Neural progenitor cell (in vitro differentiated cells): Measurements from ENCODE around the gene SDK2. TPM values are rescaled to one million over a fixed set of nuclear protein-coding genes. Genes with fewer than 3 reads are reported as not detected.

ENCODE experiments used
- DNase-seq: peaks from one replicate; pipeline ENCODE4 v3.0.0-alpha.2; 2016; ENCODE audit warnings: low spot score
- H2AFZ ChIP-seq: fragments of 200-600 bp; sonication (generic); replicated peaks from 2 replicates; pipeline ENCODE4 v1.6.1; 2016; ENCODE audit warnings: antibody characterized with exemption
- H3F3A ChIP-seq: fragments of 200-600 bp; sonication (generic); 2 replicates; pipeline ENCODE4 v1.6.1; 2016; ENCODE audit warnings: antibody characterized with exemption, low read depth
- H3K27ac ChIP-seq: fragments of 200-600 bp; sonication (generic); 2 replicates; pipeline ENCODE4 v1.5.1; 2016; ENCODE audit warnings: mild to moderate bottlenecking
- H3K27me3 ChIP-seq: fragments of 200-600 bp; sonication (generic); 2 replicates; pipeline ENCODE4 v1.6.1; 2016; ENCODE audit warnings: mild to moderate bottlenecking, moderate library complexity
- H3K36me3 ChIP-seq: fragments of 200-600 bp; sonication (generic); 2 replicates; pipeline ENCODE4 v1.5.1; 2016
- H3K4me1 ChIP-seq: fragments of 200-600 bp; sonication (generic); 2 replicates; pipeline ENCODE4 v1.6.1; 2016; ENCODE audit warnings: mixed run types
- H3K4me2 ChIP-seq: fragments of 200-600 bp; sonication (generic); 2 replicates; pipeline ENCODE4 v1.6.1; 2016
- H3K4me3 ChIP-seq: fragments of 200-600 bp; sonication (generic); 2 replicates; pipeline ENCODE4 v1.5.1; 2016
- H3K79me2 ChIP-seq: fragments of 200-600 bp; sonication (generic); 2 replicates; pipeline ENCODE4 v1.6.1; 2016; ENCODE audit warnings: low read depth
- H3K9ac ChIP-seq: fragments of 200-600 bp; sonication (generic); 2 replicates; pipeline ENCODE4 v1.6.1; 2016
- H3K9me3 ChIP-seq: fragments of 200-600 bp; sonication (generic); 2 replicates; pipeline ENCODE4 v1.5.1; 2016; ENCODE audit warnings: low read depth
- H4K20me1 ChIP-seq: fragments of 200-600 bp; sonication (generic); 2 replicates; pipeline ENCODE4 v1.6.1; 2016; ENCODE audit warnings: low read depth
- H3K27ac Mint-ChIP-seq: 3 replicates; pipeline ENCODE4 v1.8.0; 2021; ENCODE audit warnings: mixed read lengths
- H3K27me3 Mint-ChIP-seq: 2 replicates; pipeline ENCODE4 v1.8.0; 2022; ENCODE audit warnings: low read depth, mild to moderate bottlenecking, inconsistent platforms, moderate library complexity, mixed read lengths; ENCODE audit not compliant: insufficient read depth
- H3K36me3 Mint-ChIP-seq: 3 replicates; pipeline ENCODE4 v1.8.0; 2021; ENCODE audit warnings: mixed read lengths
- H3K4me1 Mint-ChIP-seq: 3 replicates; pipeline ENCODE4 v1.8.0; 2021; ENCODE audit warnings: mixed read lengths
- H3K4me3 Mint-ChIP-seq: 3 replicates; pipeline ENCODE4 v1.8.0; 2021; ENCODE audit warnings: mild to moderate bottlenecking, moderate library complexity, mixed read lengths
- H3K9me3 Mint-ChIP-seq: 3 replicates; pipeline ENCODE4 v1.8.0; 2020; ENCODE audit warnings: mixed read lengths
- CTCF ChIP-seq: fragments of 200-600 bp; sonication (generic); IDR thresholded peaks from 2 replicates; pipeline ENCODE4 v1.5.1; 2017; ENCODE audit warnings: antibody characterized with exemption, mild to moderate bottlenecking
- EZH2 ChIP-seq: fragments of 200-600 bp; sonication (generic); IDR thresholded peaks from 2 replicates; pipeline ENCODE4 v1.6.1; 2017; ENCODE audit warnings: antibody characterized with exemption, mild to moderate bottlenecking, moderate library complexity
- EZH2phosphoT487 ChIP-seq: fragments of 200-600 bp; sonication (generic); IDR thresholded peaks from 2 replicates; pipeline ENCODE4 v1.6.1; 2017; ENCODE audit warnings: antibody characterized with exemption
- total RNA-seq: library from RNA; depleted of rRNA; stranded (reverse); fragments of >200 nt; gene quantifications from 2 replicates; pipeline ENCODE4 v1.2.3, GENCODE V29; 2015; ENCODE audit warnings: low replicate concordance

SDK2 gene
- total RNA-seq, 1 donor from 2014 or later, result 15.3 TPM

GRCh38 chr17:73617501-73617900, 26.7 kb downstream of the SDK2 start:
- Histone ChIP-seq H3K9me3 (peaks cover 7% of the 10 kb centered on the region), H3K9ac (no peak overlapping the region), H4K20me1 (no peaks in the 10 kb centered on the region), H3K4me3 (no peak overlapping the region), H3K36me3 (no peaks in the 10 kb centered on the region), H3K4me1 (peaks cover 43% of the 10 kb centered on the region), H3K4me2 (peak overlapping the region; percentile 36), H3K79me2 (peaks cover 73% of the 10 kb centered on the region), H3K27me3 (no peaks in the 10 kb centered on the region), H3K27ac (peak overlapping the region; percentile 84), H2AFZ (no peak overlapping the region), H3F3A (peaks cover 63% of the 10 kb centered on the region)
- Mint-ChIP-seq H3K36me3 (peaks cover 39% of the 10 kb centered on the region), H3K27ac (peak overlapping the region; percentile 87), H3K4me1 (peaks cover 54% of the 10 kb centered on the region), H3K9me3 (peaks cover 39% of the 10 kb centered on the region), H3K4me3 (peak overlapping the region; percentile 68), H3K27me3 (peaks cover 5% of the 10 kb centered on the region)
- DNase-seq, result no peak
- TF ChIP-seq EZH2 (no peak), EZH2phosphoT487 (no peak), CTCF (no peak)

GRCh38 chr17:73616873-73617404, 27.3 kb downstream of the SDK2 start:
- DNase-seq, result no peak
- Mint-ChIP-seq H3K9me3 (peaks cover 38% of the 10 kb centered on the region), H3K27me3 (peaks cover 5% of the 10 kb centered on the region), H3K36me3 (peaks cover 38% of the 10 kb centered on the region), H3K27ac (peak overlapping the region; percentile 91), H3K4me3 (peak overlapping the region; percentile 74), H3K4me1 (peaks cover 57% of the 10 kb centered on the region)
- H3K4me2 ChIP-seq, result peak overlapping the region; percentile 36
- H2AFZ ChIP-seq, result no peak overlapping the region
- no peaks in the 10 kb centered on the region for H3K36me3 ChIP-seq
- peaks cover 73% of the 10 kb centered on the region for H3K79me2 ChIP-seq
- H3K27ac ChIP-seq, result peak overlapping the region; percentile 84
- no peaks in the 10 kb centered on the region for H3K27me3 ChIP-seq
- H3K9ac ChIP-seq, result no peak overlapping the region
- H3F3A ChIP-seq, result peaks cover 68% of the 10 kb centered on the region
- no peak overlapping the region for H3K4me3 ChIP-seq
- H3K9me3 ChIP-seq, result peaks cover 7% of the 10 kb centered on the region
- no peaks in the 10 kb centered on the region for H4K20me1 ChIP-seq
- TF ChIP-seq CTCF, result no peak
- TF ChIP-seq EZH2phosphoT487, result no peak
- TF ChIP-seq EZH2, result no peak
- peaks cover 48% of the 10 kb centered on the region for H3K4me1 ChIP-seq

GRCh38 chr17:73616120-73616872, 27.9 kb downstream of the SDK2 start:
- H3K9me3 ChIP-seq, result peaks cover 7% of the 10 kb centered on the region
- H3K27me3 ChIP-seq, result no peaks in the 10 kb centered on the region
- peaks cover 34% of the 10 kb centered on the region for H3K9me3 Mint-ChIP-seq
- H3K4me2 ChIP-seq, result peak overlapping the region; percentile 36
- H3K4me1 ChIP-seq, result peaks cover 55% of the 10 kb centered on the region
- H3K36me3 ChIP-seq, result no peaks in the 10 kb centered on the region
- H3K9ac ChIP-seq, result no peak overlapping the region
- H3K4me1 Mint-ChIP-seq, result peaks cover 64% of the 10 kb centered on the region
- peak overlapping the region; percentile 74 for H3K4me3 Mint-ChIP-seq
- peaks cover 33% of the 10 kb centered on the region for H3K36me3 Mint-ChIP-seq
- H3K79me2 ChIP-seq, result peaks cover 73% of the 10 kb centered on the region
- no peak overlapping the region for H3K4me3 ChIP-seq
- no peak for DNase-seq
- H3K27me3 Mint-ChIP-seq, result peaks cover 5% of the 10 kb centered on the region
- H3K27ac Mint-ChIP-seq, result peak overlapping the region; percentile 91
- no peak overlapping the region for H2AFZ ChIP-seq
- peaks cover 68% of the 10 kb centered on the region for H3F3A ChIP-seq
- TF ChIP-seq EZH2phosphoT487 (no peak), CTCF (no peak), EZH2 (no peak)
- peak overlapping the region; percentile 84 for H3K27ac ChIP-seq
- H4K20me1 ChIP-seq, result no peaks in the 10 kb centered on the region
